ENCODE data around the gene HSPA2. TPM values are rescaled to one million over a fixed set of nuclear protein-coding genes. Genes with fewer than 3 reads are reported as not detected.

Gene HSPA2
- total RNA-seq, 1 experiment from 2014 or later = 30.2 TPM

- TF ChIP-seq NR1H2 (CRISPR knock-in tag; IDR thresholded peaks at IDR 0.05) (no peak), NR3C1 (CRISPR knock-in tag; conservative IDR thresholded peaks at IDR 0.05; ENCODE audit: low read depth) (no peak)
Observed at GRCh38 chr14:64536488-64537245, 3.9 kb upstream of the HSPA2 start (continued).

GRCh38 chr14:64541261-64541971, 875 bp downstream of the HSPA2 start:
- POLR2A ChIA-PET = interaction anchor here (1.3 kb wide), 1 partner anchor 154 kb away, joined by 6 read pairs; the partner anchor contains the start of gene MTHFD1
- ATAC-seq (no peak), DNase-seq (ENCODE audit: low spot score) (no peak)
- no peak overlapping the region for H3K27ac Mint-ChIP-seq
- peak overlapping the region; percentile 65 for H3K4me3 Mint-ChIP-seq
- CTCF ChIA-PET = interaction anchor here (4.1 kb wide), 1 partner anchor 95 kb away, joined by 16 read pairs; no protein-coding TSS in a partner anchor
- peaks cover 42% of the 10 kb centered on the region for H3K4me1 Mint-ChIP-seq
- peaks cover 25% of the 10 kb centered on the region for H3K36me3 Mint-ChIP-seq
- H3K27me3 Mint-ChIP-seq (ENCODE audit: low read depth) = peaks cover 20% of the 10 kb centered on the region
- TF ChIP-seq FOXP1 (CRISPR knock-in tag; IDR thresholded peaks at IDR 0.05; ENCODE audit: borderline replicate concordance) (0 out of 2 replicates have a peak, but pooled peaks have one; percentile 17), NR3C1 (CRISPR knock-in tag; conservative IDR thresholded peaks at IDR 0.05; ENCODE audit: low read depth) (no peak), USF2 (CRISPR knock-in tag; IDR thresholded peaks at IDR 0.05) (no peak), E2F5 (CRISPR knock-in tag; IDR thresholded peaks at IDR 0.05) (peak; percentile 5; the same call in 1 of the 2 replicates)
- H3K9me3 Mint-ChIP-seq = peaks cover 19% of the 10 kb centered on the region

- peaks cover 42% of the 10 kb centered on the region for H3K4me1 Mint-ChIP-seq
- H3K27me3 Mint-ChIP-seq (ENCODE audit: low read depth) = peaks cover 20% of the 10 kb centered on the region
- H3K9me3 Mint-ChIP-seq = peaks cover 19% of the 10 kb centered on the region
- ChIA-PET POLR2A (interaction anchor here (0.6 kb wide), 1 partner anchor 14 kb away, joined by 3 read pairs; no protein-coding TSS in a partner anchor), CTCF (interaction anchor here (1.0 to 4.1 kb wide), 3 partner anchors 31 to 109 kb away, joined by 3 to 16 read pairs (median 4); no protein-coding TSS in a partner anchor)
- H3K27ac Mint-ChIP-seq = peak overlapping the region; percentile 17; the same call in 1 of the 2 replicates
- no peak for ATAC-seq
- peak overlapping the region; percentile 65 for H3K4me3 Mint-ChIP-seq
- H3K36me3 Mint-ChIP-seq = peaks cover 25% of the 10 kb centered on the region
- no peak for DNase-seq (ENCODE audit: low spot score)
- TF ChIP-seq ZNF263 (CRISPR knock-in tag; IDR thresholded peaks at IDR 0.05; ENCODE audit: low read depth) (no peak), MLX (CRISPR knock-in tag; IDR thresholded peaks at IDR 0.05) (no peak), PRRX2 (CRISPR knock-in tag; IDR thresholded peaks at IDR 0.05) (no peak), FOXJ3 (CRISPR knock-in tag; IDR thresholded peaks at IDR 0.05; ENCODE audit: borderline replicate concordance) (no peak), ZNF423 (CRISPR knock-in tag; IDR thresholded peaks at IDR 0.05) (no peak), RELA (CRISPR knock-in tag; IDR thresholded peaks at IDR 0.05; ENCODE audit: borderline replicate concordance) (no peak), ZNF138 (CRISPR knock-in tag; conservative IDR thresholded peaks at IDR 0.05) (no peak), E2F5 (CRISPR knock-in tag; IDR thresholded peaks at IDR 0.05) (no peak), MAX (CRISPR knock-in tag; IDR thresholded peaks at IDR 0.05) (no peak), FOXP1 (CRISPR knock-in tag; IDR thresholded peaks at IDR 0.05; ENCODE audit: borderline replicate concordance) (no peak), HMGXB4 (CRISPR knock-in tag; IDR thresholded peaks at IDR 0.05) (no peak), ZNF416 (CRISPR knock-in tag; IDR thresholded peaks at IDR 0.05) (no peak), TEAD4 (CRISPR knock-in tag; IDR thresholded peaks at IDR 0.05) (no peak), FOXP4 (CRISPR knock-in tag; IDR thresholded peaks at IDR 0.05) (no peak), E2F1 (CRISPR knock-in tag; IDR thresholded peaks at IDR 0.05) (no peak), GRHL2 (CRISPR knock-in tag; IDR thresholded peaks at IDR 0.05; ENCODE audit: insufficient replicate concordance, severe bottlenecking) (no peak)
Observed at GRCh38 chr14:64541972-64542835, 1.7 kb downstream of the HSPA2 start.
